Measurements from ENCODE around the gene SLC34A1. TPM values are rescaled to one million over a fixed set of nuclear protein-coding genes. Genes with fewer than 3 reads are reported as not detected.

The SLC34A1 gene
- total and polyA plus RNA-seq, 2 of the 13 experiments (the other 11 are each of a cell fraction or from before 2014, with no cell fraction given) = 0.03 to 0.20 TPM

- TF ChIP-seq E2F2 (CRISPR knock-in tag; IDR thresholded peaks at IDR 0.05; ENCODE audit: borderline replicate concordance) = peak; percentile 22; the same call in 1 of the 2 replicates
- no peak for TF ChIP-seq ZNF484 (CRISPR knock-in tag; IDR thresholded peaks at IDR 0.05; ENCODE audit: borderline replicate concordance, low read depth)
- TF ChIP-seq ZNF547 (CRISPR knock-in tag; IDR thresholded peaks at IDR 0.05) = peak; percentile 61; the same call in 1 of the 2 replicates
- TF ChIP-seq FOXA1 (IDR thresholded peaks at IDR 0.05) = no peak
- no peak for TF ChIP-seq FOXA1 (CRISPR knock-in tag; IDR thresholded peaks at IDR 0.05)
- TF ChIP-seq ZNF563 (CRISPR knock-in tag; IDR thresholded peaks at IDR 0.05) = no peak
- TF ChIP-seq GATA4 (IDR thresholded peaks at IDR 0.05; ENCODE audit: borderline replicate concordance, low read depth) = no peak
- TF ChIP-seq GATAD1 (CRISPR knock-in tag; IDR thresholded peaks at IDR 0.05) = peak; percentile 97
- TF ChIP-seq ZNF761 (CRISPR knock-in tag; conservative IDR thresholded peaks at IDR 0.05) = no peak; the same call in 1 of the 2 replicates
- no peak for TF ChIP-seq NRL (CRISPR knock-in tag; IDR thresholded peaks at IDR 0.05; ENCODE audit: borderline replicate concordance)
- TF ChIP-seq ZNF20 (CRISPR knock-in tag; IDR thresholded peaks at IDR 0.05) = no peak
- TF ChIP-seq ZNF558 (CRISPR knock-in tag; IDR thresholded peaks at IDR 0.05; ENCODE audit: borderline replicate concordance) = no peak
- peak; percentile 9; the same call in 1 of the 2 replicates for TF ChIP-seq HIC2 (CRISPR knock-in tag; IDR thresholded peaks at IDR 0.05; ENCODE audit: low read depth)
- TF ChIP-seq ZFP41 (CRISPR knock-in tag; IDR thresholded peaks at IDR 0.05; ENCODE audit: borderline replicate concordance) = no peak
- TF ChIP-seq TFDP2 (CRISPR knock-in tag; IDR thresholded peaks at IDR 0.05) = peak; percentile 77
- no peak for TF ChIP-seq SMARCC2 (IDR thresholded peaks at IDR 0.05)
- 0 out of 2 replicates have a peak, but pooled peaks have one; percentile 47 for TF ChIP-seq ZNF510 (CRISPR knock-in tag; IDR thresholded peaks at IDR 0.05; ENCODE audit: low read depth)
- TF ChIP-seq MLXIP (CRISPR knock-in tag; IDR thresholded peaks at IDR 0.05; ENCODE audit: borderline replicate concordance) = no peak
- peak; percentile 74; the same call in 1 of the 2 replicates for TF ChIP-seq ZNF414 (CRISPR knock-in tag; IDR thresholded peaks at IDR 0.05)
These were observed 32.6 kb upstream of the SLC34A1 start, which contains the start of gene LMAN2 (continued) for GRCh38 chr5:177351392-177352329.
